ENCODE results near the gene EI24. TPM values are rescaled to one million over a fixed set of nuclear protein-coding genes. Genes with fewer than 3 reads are reported as not detected.

EI24 gene
- total RNA-seq, 1 donor from 2014 or later: 83.6 TPM

GRCh38 chr11:125562430-125562829, 6.8 kb upstream of the EI24 start:
- H3K4me1 Mint-ChIP-seq (ENCODE audit: unreplicated experiment): no peaks in the 10 kb centered on the region
- H3K9me3 Mint-ChIP-seq (ENCODE audit: unreplicated experiment): no peaks in the 10 kb centered on the region
- peaks cover 12% of the 10 kb centered on the region for H3K27me3 Mint-ChIP-seq (ENCODE audit: unreplicated experiment)
- H3K36me3 Mint-ChIP-seq (ENCODE audit: unreplicated experiment): no peaks in the 10 kb centered on the region
- no peak overlapping the region for H3K4me3 Mint-ChIP-seq (ENCODE audit: unreplicated experiment)
- no peak for TF ChIP-seq CTCF (IDR thresholded peaks at IDR 0.05)
- DNase-seq (ENCODE audit: extremely low spot score, unreplicated experiment): no peak
- H3K27ac Mint-ChIP-seq (ENCODE audit: unreplicated experiment): no peak overlapping the region

GRCh38 chr11:125564357-125564756, 4.9 kb upstream of the EI24 start:
- peaks cover 9% of the 10 kb centered on the region for H3K27me3 Mint-ChIP-seq (ENCODE audit: unreplicated experiment)
- no peak for TF ChIP-seq CTCF (IDR thresholded peaks at IDR 0.05)
- H3K4me3 Mint-ChIP-seq (ENCODE audit: unreplicated experiment): no peak overlapping the region
- H3K4me1 Mint-ChIP-seq (ENCODE audit: unreplicated experiment): no peaks in the 10 kb centered on the region
- H3K27ac Mint-ChIP-seq (ENCODE audit: unreplicated experiment): no peak overlapping the region
- DNase-seq (ENCODE audit: extremely low spot score, unreplicated experiment): no peak
- no peaks in the 10 kb centered on the region for H3K36me3 Mint-ChIP-seq (ENCODE audit: unreplicated experiment)
- no peaks in the 10 kb centered on the region for H3K9me3 Mint-ChIP-seq (ENCODE audit: unreplicated experiment)

GRCh38 chr11:125566235-125566634, 3.0 kb upstream of the EI24 start:
- Mint-ChIP-seq H3K9me3 (ENCODE audit: unreplicated experiment) (no peaks in the 10 kb centered on the region), H3K36me3 (ENCODE audit: unreplicated experiment) (no peaks in the 10 kb centered on the region), H3K27me3 (ENCODE audit: unreplicated experiment) (peaks cover 4% of the 10 kb centered on the region), H3K4me3 (ENCODE audit: unreplicated experiment) (no peak overlapping the region), H3K27ac (ENCODE audit: unreplicated experiment) (no peak overlapping the region), H3K4me1 (ENCODE audit: unreplicated experiment) (peaks cover 13% of the 10 kb centered on the region)
- no peak for DNase-seq (ENCODE audit: extremely low spot score, unreplicated experiment)
- no peak for TF ChIP-seq CTCF (IDR thresholded peaks at IDR 0.05)

- Mint-ChIP-seq H3K36me3 (ENCODE audit: unreplicated experiment) (peaks cover 11% of the 10 kb centered on the region), H3K27ac (ENCODE audit: unreplicated experiment) (peak overlapping the region; percentile 48), H3K9me3 (ENCODE audit: unreplicated experiment) (no peaks in the 10 kb centered on the region), H3K27me3 (ENCODE audit: unreplicated experiment) (no peaks in the 10 kb centered on the region), H3K4me3 (ENCODE audit: unreplicated experiment) (peak overlapping the region; percentile 85), H3K4me1 (ENCODE audit: unreplicated experiment) (peaks cover 17% of the 10 kb centered on the region)
- no peak for DNase-seq (ENCODE audit: extremely low spot score, unreplicated experiment)
- TF ChIP-seq CTCF (IDR thresholded peaks at IDR 0.05): no peak
These were observed 791 bp downstream of the EI24 start for GRCh38 chr11:125569915-125570621.

- Mint-ChIP-seq H3K36me3 (ENCODE audit: unreplicated experiment) (peaks cover 15% of the 10 kb centered on the region), H3K27ac (ENCODE audit: unreplicated experiment) (no peak overlapping the region), H3K27me3 (ENCODE audit: unreplicated experiment) (no peaks in the 10 kb centered on the region), H3K4me3 (ENCODE audit: unreplicated experiment) (no peak overlapping the region), H3K4me1 (ENCODE audit: unreplicated experiment) (peaks cover 17% of the 10 kb centered on the region), H3K9me3 (ENCODE audit: unreplicated experiment) (no peaks in the 10 kb centered on the region)
- TF ChIP-seq CTCF (IDR thresholded peaks at IDR 0.05): no peak
- DNase-seq (ENCODE audit: extremely low spot score, unreplicated experiment): no peak
These were observed 1.7 kb downstream of the EI24 start for GRCh38 chr11:125570952-125571351.
